ENCODE measurements around the gene ZSWIM7.

Gene ZSWIM7

GRCh38 chr17:15969463-15969862 is 30.0 kb downstream of the ZSWIM7 start:
- no peaks in the 10 kb centered on the region for H4K20me1 ChIP-seq (ENCODE audit: insufficient read depth, low read length)
- H3K9me3 ChIP-seq (ENCODE audit: insufficient read depth, low read length, severe bottlenecking) = no peaks in the 10 kb centered on the region
- peaks cover 25% of the 10 kb centered on the region for H3K4me1 ChIP-seq (ENCODE audit: insufficient read depth, low read length)
- no peak overlapping the region for H3K4me2 ChIP-seq (ENCODE audit: insufficient read depth, low read length)
- H3K79me2 ChIP-seq (ENCODE audit: insufficient read depth, low read length) = no peaks in the 10 kb centered on the region
- no peak for TF ChIP-seq CTCF (IDR thresholded peaks at IDR 0.05; ENCODE audit: borderline replicate concordance, extremely low read depth, low read length, poor library complexity, severe bottlenecking)
- TF ChIP-seq EZH2 (IDR thresholded peaks at IDR 0.05; ENCODE audit: borderline replicate concordance, low read depth, low read length, severe bottlenecking) = no peak
- no peak overlapping the region for H3K9ac ChIP-seq (ENCODE audit: low read depth, low read length)
- H3K4me3 ChIP-seq (ENCODE audit: low read depth in 1 of 2, low read length in 2 of 2) = no peak overlapping the region
- H2AFZ ChIP-seq (ENCODE audit: low read depth, low read length) = no peak overlapping the region
- no peak overlapping the region for H3K27ac ChIP-seq (ENCODE audit: low read length)
- ATAC-seq (ENCODE audit: insufficient read depth, low read depth) (no peak), DNase-seq (no peak)
- no peaks in the 10 kb centered on the region for H3K27me3 ChIP-seq (ENCODE audit: insufficient read depth, low read length, poor library complexity)
- no peaks in the 10 kb centered on the region for H3K36me3 ChIP-seq (ENCODE audit: insufficient read depth, low read length)

DNA sequence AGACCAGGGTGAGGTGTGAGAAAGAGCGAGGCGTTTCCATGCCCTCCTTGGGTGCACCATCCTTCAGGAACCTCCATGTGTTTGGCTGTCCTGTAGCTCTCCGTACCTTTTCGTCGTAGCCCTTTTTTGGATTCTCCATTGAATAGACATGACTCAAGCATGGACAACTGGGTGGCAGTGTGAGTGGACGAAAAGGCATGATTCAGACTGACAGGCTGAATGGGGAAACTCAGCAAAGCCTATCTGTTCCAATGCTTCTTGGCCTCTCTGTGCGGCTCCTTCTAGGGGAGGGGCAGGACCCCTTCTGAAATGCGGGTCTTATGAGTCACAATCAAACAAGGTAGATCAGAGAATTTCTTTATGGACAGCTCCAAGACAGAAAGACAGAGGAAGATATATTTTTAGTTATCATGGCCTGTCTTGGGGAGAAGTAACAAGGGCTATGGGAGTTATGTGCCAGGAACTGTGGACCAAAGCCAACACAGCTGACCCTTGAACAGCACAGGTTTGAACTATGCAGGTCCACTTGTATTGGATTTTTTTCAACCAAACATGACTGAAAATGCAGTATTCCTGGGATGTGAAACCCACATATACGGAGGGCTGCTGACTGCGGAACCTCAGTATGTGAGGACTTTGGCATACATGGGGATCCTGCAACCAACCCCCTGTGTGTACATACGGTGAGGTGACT is 31.7 kb downstream of the ZSWIM7 start:
- ATAC-seq (ENCODE audit: insufficient read depth, low read depth) (no peak), DNase-seq (no peak)
- Histone ChIP-seq H3K79me2 (ENCODE audit: insufficient read depth, low read length) (no peaks in the 10 kb centered on the region), H2AFZ (ENCODE audit: low read depth, low read length) (no peak overlapping the region), H3K9me3 (ENCODE audit: insufficient read depth, low read length, severe bottlenecking) (no peaks in the 10 kb centered on the region), H4K20me1 (ENCODE audit: insufficient read depth, low read length) (no peaks in the 10 kb centered on the region), H3K4me3 (ENCODE audit: low read depth in 1 of 2, low read length in 2 of 2) (no peak overlapping the region), H3K27ac (ENCODE audit: low read length) (no peak overlapping the region), H3K9ac (ENCODE audit: low read depth, low read length) (no peak overlapping the region), H3K4me1 (ENCODE audit: insufficient read depth, low read length) (peaks cover 25% of the 10 kb centered on the region), H3K27me3 (ENCODE audit: insufficient read depth, low read length, poor library complexity) (no peaks in the 10 kb centered on the region), H3K4me2 (ENCODE audit: insufficient read depth, low read length) (no peak overlapping the region), H3K36me3 (ENCODE audit: insufficient read depth, low read length) (no peaks in the 10 kb centered on the region)
- no peak for TF ChIP-seq CTCF (IDR thresholded peaks at IDR 0.05; ENCODE audit: borderline replicate concordance, extremely low read depth, low read length, poor library complexity, severe bottlenecking)
- TF ChIP-seq EZH2 (IDR thresholded peaks at IDR 0.05; ENCODE audit: borderline replicate concordance, low read depth, low read length, severe bottlenecking) = no peak

GRCh38 chr17:15966879-15967248 is 32.6 kb downstream of the ZSWIM7 start:
- TF ChIP-seq CTCF (IDR thresholded peaks at IDR 0.05; ENCODE audit: borderline replicate concordance, extremely low read depth, low read length, poor library complexity, severe bottlenecking) = no peak
- Histone ChIP-seq H3K4me1 (ENCODE audit: insufficient read depth, low read length) (peaks cover 25% of the 10 kb centered on the region), H2AFZ (ENCODE audit: low read depth, low read length) (no peak overlapping the region), H3K9me3 (ENCODE audit: insufficient read depth, low read length, severe bottlenecking) (no peaks in the 10 kb centered on the region), H3K36me3 (ENCODE audit: insufficient read depth, low read length) (no peaks in the 10 kb centered on the region), H3K4me3 (ENCODE audit: low read depth in 1 of 2, low read length in 2 of 2) (no peak overlapping the region), H4K20me1 (ENCODE audit: insufficient read depth, low read length) (no peaks in the 10 kb centered on the region), H3K79me2 (ENCODE audit: insufficient read depth, low read length) (no peaks in the 10 kb centered on the region), H3K9ac (ENCODE audit: low read depth, low read length) (no peak overlapping the region), H3K27me3 (ENCODE audit: insufficient read depth, low read length, poor library complexity) (no peaks in the 10 kb centered on the region), H3K27ac (ENCODE audit: low read length) (peak overlapping the region; percentile 44; the same call in 1 of the 2 replicates), H3K4me2 (ENCODE audit: insufficient read depth, low read length) (no peak overlapping the region)
- DNase-seq (peak; percentile 28), ATAC-seq (ENCODE audit: insufficient read depth, low read depth) (no peak)
